ENCODE measurements around the gene PRM2.

Gene PRM2

GRCh38 chr16:11232852-11233726, 43.2 kb downstream of the PRM2 start:
- H3K27ac ChIP-seq = no peak overlapping the region
- CTCF ChIA-PET = no interaction called here
- no peak for TF ChIP-seq CTCF (conservative IDR thresholded peaks at IDR 0.05; ENCODE audit: low read depth)
- no peak for DNase-seq (ENCODE audit: low spot score)
- POLR2A ChIA-PET (ENCODE audit: low non-redundant PET) = interaction anchor here (0.6 kb wide), 1 partner anchor 156 kb away, joined by 9 read pairs; no protein-coding TSS in a partner anchor

GRCh38 chr16:11232302-11232851, 43.9 kb downstream of the PRM2 start:
- no peak for DNase-seq (ENCODE audit: low spot score)
- no peak for TF ChIP-seq CTCF (conservative IDR thresholded peaks at IDR 0.05; ENCODE audit: low read depth)
- no peak overlapping the region for H3K27ac ChIP-seq
- CTCF ChIA-PET = no interaction called here
- POLR2A ChIA-PET (ENCODE audit: low non-redundant PET) = no interaction called here

- CTCF ChIA-PET = interaction anchor here (0.9 kb wide), 1 partner anchor 13 kb away, joined by 5 read pairs; no protein-coding TSS in a partner anchor
Measured at GRCh38 chr16:11231367-11231970, 44.8 kb downstream of the PRM2 start.

GRCh38 chr16:11229906-11230305, 46.4 kb downstream of the PRM2 start:
- no peak for DNase-seq (ENCODE audit: low spot score)
- POLR2A ChIA-PET (ENCODE audit: low non-redundant PET) = no interaction called here
- TF ChIP-seq CTCF (conservative IDR thresholded peaks at IDR 0.05; ENCODE audit: low read depth) = no peak

More at GRCh38 chr16:11231367-11231970, 44.8 kb downstream of the PRM2 start:
- no peak for DNase-seq (ENCODE audit: low spot score)
- H3K27ac ChIP-seq = no peak overlapping the region
- no peak for TF ChIP-seq CTCF (conservative IDR thresholded peaks at IDR 0.05; ENCODE audit: low read depth)
- POLR2A ChIA-PET (ENCODE audit: low non-redundant PET) = no interaction called here

GRCh38 chr16:11229432-11229831, 46.8 kb downstream of the PRM2 start:
- ChIA-PET POLR2A (ENCODE audit: low non-redundant PET) (no interaction called here), CTCF (no interaction called here)
- no peak overlapping the region for H3K27ac ChIP-seq
- TF ChIP-seq CTCF (conservative IDR thresholded peaks at IDR 0.05; ENCODE audit: low read depth) = no peak
- no peak for DNase-seq (ENCODE audit: low spot score)

More at GRCh38 chr16:11229906-11230305, 46.4 kb downstream of the PRM2 start:
- no peak overlapping the region for H3K27ac ChIP-seq
- CTCF ChIA-PET = interaction anchor here (0.6 kb wide), 1 partner anchor 63 kb away, joined by 3 read pairs; no protein-coding TSS in a partner anchor
